Heart right ventricle (tissue), 16 donors: ENCODE measurements around the gene TANGO6. TPM values are rescaled to one million over a fixed set of nuclear protein-coding genes. Genes with fewer than 3 reads are reported as not detected.

ENCODE experiments used
- ATAC-seq, 8 donors: fragments of 200-7000 bp; cut with Tn5 transposase; one replicate each; pipeline ENCODE4 v1.9.1; 2020; ENCODE audit warnings: mild to moderate bottlenecking in 8 of 8, moderate library complexity in 8 of 8, moderate number of reproducible peaks in 1 of 8
- DNase-seq, 2 donors: peaks; one replicate each; pipeline ENCODE4 v3.0.0-alpha.2; 2020
- H3K27ac ChIP-seq, 10 donors: fragments of 200-600 bp; sonication (generic) in 2 of 10; one replicate each; pipeline versions ENCODE4 v1.5.0 to v1.8.0; 2020 to 2022; ENCODE audit warnings: mild to moderate bottlenecking in 3 of 10
- H3K27me3 ChIP-seq, 7 donors: fragments of 200-600 bp; one replicate each; pipeline ENCODE4 v1.8.0; 2021 to 2022; ENCODE audit warnings: mild to moderate bottlenecking in 2 of 7
- H3K36me3 ChIP-seq, 9 donors: fragments of 200-600 bp; sonication (generic) in 1 of 9; one replicate each; pipeline versions ENCODE4 v1.5.0 to v1.8.0; 2020 to 2022; ENCODE audit warnings: mild to moderate bottlenecking in 2 of 9
- H3K4me1 ChIP-seq, 9 donors: fragments of 200-600 bp; sonication (generic) in 1 of 9; one replicate each; pipeline versions ENCODE4 v1.5.0 to v1.8.0; 2020 to 2022; ENCODE audit warnings: mild to moderate bottlenecking in 4 of 9
- H3K4me3 ChIP-seq, 10 donors: fragments of 200-600 bp; sonication (generic) in 2 of 10; one replicate each; pipeline versions ENCODE4 v1.5.0 to v1.8.0; 2020 to 2022; ENCODE audit warnings: mild to moderate bottlenecking in 7 of 10, moderate library complexity in 2 of 10
- H3K9me3 ChIP-seq, 11 donors: fragments of 200-600 bp in 10 of 11; sonication (generic) in 2 of 11; one replicate each; pipeline versions ENCODE4 v1.5.0 to v1.8.0; 2013 to 2022; ENCODE audit warnings: mild to moderate bottlenecking in 2 of 11, control low read depth in 1 of 11, moderate library complexity in 1 of 11
- WGBS, 2 donors: extraction: QIAGEN DNeasy Blood & Tissue Kit; methylation state at CpG; one replicate each; pipeline ENCODE4 v1.1.7; 2013; ENCODE audit warnings: inconsistent platforms in 1 of 2; 5-methylcytosine and 5-hydroxymethylcytosine counted together
- intact Hi-C, 10 donors: fragments of 100-400 bp; cut with DNase I; formaldehyde crosslinking; loops; one replicate each; pipeline versions ENCODE4 v1.11.1 to v1.14.2; 2022
- polyA plus RNA-seq, 2 donors: library from polyadenylated mRNA; stranded (reverse); fragments of 200-250 nt; gene quantifications; one replicate each; pipeline ENCODE4 v1.2.3, GENCODE V29; 2013
- total RNA-seq, 10 donors: library from RNA; stranded (reverse); fragmentation: NEBNext Ultra II Directional in 3 of 10; extraction: Animal tissue kit (Norgen Biotek cat#: 25700) in 3 of 10; gene quantifications; one replicate each; pipeline versions ENCODE4 v1.2.1 to v1.2.4, GENCODE V29; 2021 to 2023
- TF ChIP-seq, protein P1 (sequence below), 9 donors: fragments of 200-600 bp; sonication (generic) in 2 of 9; IDR thresholded peaks; one replicate each; pipeline versions ENCODE4 v1.5.0 to v1.8.0; 2021 to 2022; ENCODE audit warnings: antibody characterized with exemption in 9 of 9, mild to moderate bottlenecking in 5 of 9, moderate library complexity in 1 of 9
- donor health status: Arrhythmogenic right ventricular cardiomyopathy.
- donor health status: ischemic (EF 13 %, LVEDD 7.1; RV severe dilation, severe dysfunction).
- donor health status: healthy with polysubstance abuse.
- donor health status: DM: no; HTN: yes; CAD: no.
- donor health status: DM: no; HTN: no; CAD: no.
- donor health status: ischemic (EF 25% LVEDD 6.9; RV normal size, moderate dysfunction).
- donor health status: ischemic (EF 25% LVEDD 5.7; RV mildly dilated, moderate dysfunction).
- donor health status: healthy.
- donor health status: DM: yes; HTN: yes; CAD: no.
- donor health status: Ischemic cardiomyopathy.
- donor health status: ischemic (EF 35%, LVEDD 5.7; RV mildly dilated, moderate dysfunction).
- donor health status: nonischemic (EF 11% LVEDD 7.7; RV severe dilation, severe dysfunction).
- donor health status: DM: yes; HTN: yes; CAD: no.
- donor health status: PGD.
- donor health status: ischemic (EF 29% LVEDD 5.4; RV normal size, mild dysfunction).
- donor health status: nonischemic (EF 23%, LVEDD 6.1; RV moderate dilation, normal function).

The TANGO6 gene
- total and polyA plus RNA-seq, 12 donors, result 1.8 to 12.9 (median 8.0) TPM

- ATAC-seq (no peak), DNase-seq (no peak)
- intact Hi-C loops, result no loop called here
- Histone ChIP-seq H3K4me3 (no peak overlapping the region), H3K27ac (no peak overlapping the region), H3K9me3 (no peaks in the 10 kb centered on the region), H3K27me3 (no peaks in the 10 kb centered on the region), H3K36me3 (peaks cover 0 to 71% (median 8%) of the 10 kb centered on the region in 9 donors), H3K4me1 (no peaks in the 10 kb centered on the region)
- WGBS, 2 donors, result 74 to 80% methylated on average over 2 of the region's 2 CpGs
- TF ChIP-seq, protein P1, sequence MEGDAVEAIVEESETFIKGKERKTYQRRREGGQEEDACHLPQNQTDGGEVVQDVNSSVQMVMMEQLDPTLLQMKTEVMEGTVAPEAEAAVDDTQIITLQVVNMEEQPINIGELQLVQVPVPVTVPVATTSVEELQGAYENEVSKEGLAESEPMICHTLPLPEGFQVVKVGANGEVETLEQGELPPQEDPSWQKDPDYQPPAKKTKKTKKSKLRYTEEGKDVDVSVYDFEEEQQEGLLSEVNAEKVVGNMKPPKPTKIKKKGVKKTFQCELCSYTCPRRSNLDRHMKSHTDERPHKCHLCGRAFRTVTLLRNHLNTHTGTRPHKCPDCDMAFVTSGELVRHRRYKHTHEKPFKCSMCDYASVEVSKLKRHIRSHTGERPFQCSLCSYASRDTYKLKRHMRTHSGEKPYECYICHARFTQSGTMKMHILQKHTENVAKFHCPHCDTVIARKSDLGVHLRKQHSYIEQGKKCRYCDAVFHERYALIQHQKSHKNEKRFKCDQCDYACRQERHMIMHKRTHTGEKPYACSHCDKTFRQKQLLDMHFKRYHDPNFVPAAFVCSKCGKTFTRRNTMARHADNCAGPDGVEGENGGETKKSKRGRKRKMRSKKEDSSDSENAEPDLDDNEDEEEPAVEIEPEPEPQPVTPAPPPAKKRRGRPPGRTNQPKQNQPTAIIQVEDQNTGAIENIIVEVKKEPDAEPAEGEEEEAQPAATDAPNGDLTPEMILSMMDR (IDR thresholded peaks at IDR 0.05), result no peak
These were observed 72.3 kb downstream of the TANGO6 start for GRCh38 chr16:68915589-68915988.

GRCh38 chr16:68917541-68917940 is 74.2 kb downstream of the TANGO6 start:
- TF ChIP-seq, protein P1 (IDR thresholded peaks at IDR 0.05), result no peak
- Histone ChIP-seq H3K4me3 (no peak overlapping the region), H3K9me3 (no peaks in the 10 kb centered on the region), H3K4me1 (no peaks in the 10 kb centered on the region), H3K27me3 (no peaks in the 10 kb centered on the region), H3K27ac (no peak overlapping the region), H3K36me3 (peaks cover 0 to 69% (median 7%) of the 10 kb centered on the region in 9 donors)
- intact Hi-C loops, result no loop called here
- DNase-seq, result no peak
- ATAC-seq, result no peak
- WGBS, 2 donors, result 97 to 98% methylated on average over 2 of the region's 2 CpGs

DNA sequence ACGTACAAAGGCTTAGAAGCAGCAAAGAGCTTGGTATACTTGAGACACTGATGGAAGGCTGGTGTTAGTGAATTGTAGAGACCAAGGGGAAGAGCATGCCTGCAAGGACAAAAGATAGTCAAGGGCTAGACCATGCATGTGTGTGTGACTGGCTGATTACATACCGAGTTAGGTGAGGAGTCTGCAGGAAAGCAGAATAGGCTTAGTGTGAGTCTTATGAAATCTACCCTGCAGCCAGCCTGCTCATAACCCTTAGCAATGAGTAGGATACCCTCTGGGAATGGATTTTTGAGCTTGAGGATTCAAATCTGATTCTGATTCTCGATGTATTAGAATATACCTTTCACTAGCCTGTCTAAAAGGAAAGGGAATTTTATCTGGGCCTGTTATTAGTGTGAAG is 77.0 kb downstream of the TANGO6 start:
- peaks cover 0 to 61% (median 7%) of the 10 kb centered on the region in 9 donors for H3K36me3 ChIP-seq

GRCh38 chr16:68921637-68922036 is 78.3 kb downstream of the TANGO6 start:
- peaks cover 0 to 61% (median 7%) of the 10 kb centered on the region in 9 donors for H3K36me3 ChIP-seq
- TF ChIP-seq, protein P1 (IDR thresholded peaks at IDR 0.05), result no peak
- H3K27me3 ChIP-seq, result no peaks in the 10 kb centered on the region
- no peak overlapping the region for H3K27ac ChIP-seq
- H3K9me3 ChIP-seq, result no peaks in the 10 kb centered on the region
- 95 to 96% methylated on average over 2 of the region's 2 CpGs for WGBS, 2 donors
- ATAC-seq, result no peak
- no peaks in the 10 kb centered on the region for H3K4me1 ChIP-seq
- no peak overlapping the region for H3K4me3 ChIP-seq
- intact Hi-C loops, result no loop called here
- no peak for DNase-seq

More for the DNA sequence above, 77.0 kb downstream of the TANGO6 start:
- no peak for DNase-seq
- Histone ChIP-seq H3K4me3 (no peak overlapping the region), H3K4me1 (no peaks in the 10 kb centered on the region), H3K27ac (no peak overlapping the region), H3K27me3 (no peaks in the 10 kb centered on the region), H3K9me3 (no peaks in the 10 kb centered on the region)
- no peak for ATAC-seq
- intact Hi-C loops, result no loop called here
- TF ChIP-seq, protein P1 (IDR thresholded peaks at IDR 0.05), result no peak
- WGBS, 2 donors, result 92 to 98% methylated on average over 3 of the region's 3 CpGs
